ENCODE measurements around the gene ABCA3. TPM values are rescaled to one million over a fixed set of nuclear protein-coding genes. Genes with fewer than 3 reads are reported as not detected.

ABCA3 gene
- polyA plus RNA-seq, 1 donor from 2014 or later = 30.7 TPM

- Histone ChIP-seq H3K4me3 (ENCODE audit: low read length) (no peak overlapping the region), H3K36me3 (ENCODE audit: insufficient read depth, low read length) (no peaks in the 10 kb centered on the region), H3K9me3 (ENCODE audit: low read length) (no peaks in the 10 kb centered on the region), H3K27me3 (ENCODE audit: insufficient read depth, low read depth, low read length) (no peaks in the 10 kb centered on the region), H4K20me1 (ENCODE audit: insufficient read depth) (no peaks in the 10 kb centered on the region), H2AFZ (ENCODE audit: low read depth, low read length) (no peak overlapping the region), H3F3A (ENCODE audit: insufficient read depth, low read length, poor library complexity, severe bottlenecking) (no peaks in the 10 kb centered on the region), H3K9me2 (ENCODE audit: insufficient read depth, low read length) (no peaks in the 10 kb centered on the region), H3K4me2 (ENCODE audit: low read length) (no peak overlapping the region), H3K27ac (ENCODE audit: low read length) (no peak overlapping the region), H3K79me2 (replicated peaks; ENCODE audit: insufficient read depth, low read length) (peaks cover 24% of the 10 kb centered on the region), H3K9ac (ENCODE audit: low read length) (no peak overlapping the region)
- TF ChIP-seq EP300 (conservative IDR thresholded peaks at IDR 0.05; ENCODE audit: poor library complexity, severe bottlenecking) (no peak), REST (IDR thresholded peaks at IDR 0.05; ENCODE audit: borderline replicate concordance) (no peak), SMC3 (conservative IDR thresholded peaks at IDR 0.05; ENCODE audit: poor library complexity) (no peak), RAD21 (conservative IDR thresholded peaks at IDR 0.05) (no peak), POLR2AphosphoS5 (IDR thresholded peaks at IDR 0.05) (no peak), TAF1 (IDR thresholded peaks at IDR 0.05; ENCODE audit: low read depth) (no peak)
These were observed 111.4 kb downstream of the ABCA3 start for GRCh38 chr16:2229091-2229490.

GRCh38 chr16:2228161-2228824 is 112.2 kb downstream of the ABCA3 start:
- no peaks in the 10 kb centered on the region for H3K9me3 ChIP-seq (ENCODE audit: low read length)
- no peaks in the 10 kb centered on the region for H3K9me2 ChIP-seq (ENCODE audit: insufficient read depth, low read length)
- TF ChIP-seq TAF1 (IDR thresholded peaks at IDR 0.05; ENCODE audit: low read depth) (no peak), EZH2 (IDR thresholded peaks at IDR 0.05; ENCODE audit: borderline replicate concordance, insufficient read depth, low read length, poor library complexity, severe bottlenecking) (no peak), MXI1 (conservative IDR thresholded peaks at IDR 0.05; ENCODE audit: poor library complexity, severe bottlenecking) (no peak), RAD21 (conservative IDR thresholded peaks at IDR 0.05) (no peak), EP300 (conservative IDR thresholded peaks at IDR 0.05; ENCODE audit: poor library complexity, severe bottlenecking) (no peak), POLR2AphosphoS5 (IDR thresholded peaks at IDR 0.05) (no peak), CTCF (IDR thresholded peaks at IDR 0.05; ENCODE audit: poor library complexity, severe bottlenecking) (no peak), REST (IDR thresholded peaks at IDR 0.05; ENCODE audit: borderline replicate concordance) (no peak), SMC3 (conservative IDR thresholded peaks at IDR 0.05; ENCODE audit: poor library complexity) (no peak)
- H3K27ac ChIP-seq (ENCODE audit: low read length) = no peak overlapping the region
- no peak overlapping the region for H2AFZ ChIP-seq (ENCODE audit: low read depth, low read length)
- no peak overlapping the region for H3K9ac ChIP-seq (ENCODE audit: low read length)
- H3F3A ChIP-seq (ENCODE audit: insufficient read depth, low read length, poor library complexity, severe bottlenecking) = no peaks in the 10 kb centered on the region
- no peak overlapping the region for H3K4me3 ChIP-seq (ENCODE audit: low read length)
- H3K79me2 ChIP-seq (replicated peaks; ENCODE audit: insufficient read depth, low read length) = peaks cover 26% of the 10 kb centered on the region
- no peaks in the 10 kb centered on the region for H3K27me3 ChIP-seq (ENCODE audit: insufficient read depth, low read depth, low read length)
- H3K36me3 ChIP-seq (ENCODE audit: insufficient read depth, low read length) = no peaks in the 10 kb centered on the region
- H3K4me2 ChIP-seq (ENCODE audit: low read length) = no peak overlapping the region
- H4K20me1 ChIP-seq (ENCODE audit: insufficient read depth) = no peaks in the 10 kb centered on the region
